NCI-H187 (cell line): ENCODE results near the gene MRPL20.
"Not testable (repeated sequence)": the region's sequence is repeated elsewhere in the genome, so short reads cannot be mapped to it uniquely, and the experiment has no call there.

Experiments used
- DNase-seq, 2 experiments: peaks; one replicate each; lab custom pipeline; 2025; lab: John Stamatoyannopoulos, UW

MRPL20 gene

DNA sequence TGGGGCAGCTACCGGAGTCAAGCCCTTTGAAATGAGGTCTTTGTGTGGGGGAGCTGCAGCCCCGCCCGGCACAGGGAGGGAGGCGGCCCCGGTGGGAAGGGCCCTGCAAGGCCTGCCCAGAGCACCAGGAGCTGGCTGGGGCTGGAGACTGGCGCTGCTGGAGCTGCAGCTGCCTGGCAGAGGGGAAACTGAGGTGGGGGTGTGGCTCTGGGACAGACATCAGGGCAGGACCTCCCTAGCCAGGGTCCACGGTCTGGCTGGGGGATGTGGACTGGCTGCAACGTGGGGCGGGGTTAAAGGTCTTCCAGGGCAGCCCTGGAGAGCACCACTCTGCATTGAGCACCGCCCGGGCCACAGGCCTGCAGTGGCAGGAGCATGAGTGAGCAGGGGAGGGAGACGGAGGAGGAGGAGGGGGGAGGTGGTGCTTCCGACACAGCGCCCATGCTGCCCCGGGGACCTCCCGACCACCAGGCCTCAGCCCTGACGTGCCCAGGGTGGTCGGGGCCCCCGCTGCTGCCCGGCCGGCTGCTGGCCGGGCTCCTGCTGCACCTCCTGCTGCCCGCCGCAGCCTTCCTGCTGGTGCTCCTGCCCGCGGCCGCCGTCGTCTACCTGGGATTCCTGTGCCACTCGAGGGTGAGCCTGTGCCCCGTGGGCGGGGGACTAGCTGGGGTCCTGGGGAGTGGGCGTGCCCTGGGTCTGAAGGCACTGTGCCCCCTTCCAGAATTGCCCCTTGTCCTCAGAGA is 18.8 kb upstream of the MRPL20 start:
- DNase-seq, result no peak

GRCh38 chr1:1425426-1425752 is 18.3 kb upstream of the MRPL20 start:
- DNase-seq, result no peak

- no peak for DNase-seq
Observed at GRCh38 chr1:1424707-1425106, 17.6 kb upstream of the MRPL20 start.

GRCh38 chr1:1423245-1423597 is 16.1 kb upstream of the MRPL20 start:
- DNase-seq, result no peak

- DNase-seq, result no peak
Observed at GRCh38 chr1:1422465-1423244, 15.6 kb upstream of the MRPL20 start.

- DNase-seq, result no peak
Observed at GRCh38 chr1:1421907-1422464, 14.9 kb upstream of the MRPL20 start.

DNA sequence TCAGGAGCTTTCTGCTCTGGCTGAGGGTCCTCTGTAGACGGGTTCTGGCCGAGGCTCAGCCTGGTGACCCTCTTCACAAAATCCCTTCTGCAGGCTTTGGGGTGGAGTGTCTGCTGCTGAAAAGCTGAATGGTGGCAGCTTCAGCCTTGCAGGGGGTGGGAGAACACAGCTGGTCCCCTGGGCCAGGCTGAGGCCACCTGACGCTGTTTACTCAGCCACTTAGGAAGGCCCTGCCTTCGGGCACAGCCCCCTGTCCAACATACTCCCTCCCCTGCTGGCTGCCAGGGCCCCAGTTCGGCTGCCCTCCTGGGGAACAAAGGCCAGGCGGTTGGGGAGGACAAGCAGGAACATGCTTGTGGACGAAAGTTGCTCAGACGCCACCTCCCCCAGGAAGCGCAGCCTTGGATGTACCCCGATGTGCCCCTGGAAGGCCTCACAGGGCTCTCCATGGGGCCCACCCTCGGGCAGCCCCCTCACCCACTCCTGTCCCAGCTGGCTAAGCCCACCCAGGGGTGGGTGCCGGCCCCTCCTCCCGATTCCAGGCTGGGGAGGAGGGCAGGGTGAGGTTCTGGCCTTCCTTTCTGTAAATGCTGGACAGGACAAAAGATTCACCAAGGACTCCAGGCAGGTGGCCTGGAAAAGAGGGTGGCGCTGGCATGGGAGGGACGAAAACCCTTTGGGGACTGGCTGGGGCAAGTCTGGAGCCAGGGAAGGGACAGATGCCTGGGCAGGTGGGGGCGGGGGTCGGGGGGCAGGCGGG is 14.2 kb upstream of the MRPL20 start, which contains the start of gene ANKRD65:
Gene ANKRD65, minus strand, starts transcription at position 130 of the 760 bp plus-strand sequence. CDS start 271 bp downstream, outside the sequence.
- DNase-seq, result peak; percentile 21 to 29

GRCh38 chr1:1420654-1421141 is 13.6 kb upstream of the MRPL20 start:
- DNase-seq, result no peak

- DNase-seq, result no peak
Observed at GRCh38 chr1:1419813-1420653, 12.9 kb upstream of the MRPL20 start.

- DNase-seq, result no peak
Observed at GRCh38 chr1:1419363-1419812, 12.3 kb upstream of the MRPL20 start.

DNA sequence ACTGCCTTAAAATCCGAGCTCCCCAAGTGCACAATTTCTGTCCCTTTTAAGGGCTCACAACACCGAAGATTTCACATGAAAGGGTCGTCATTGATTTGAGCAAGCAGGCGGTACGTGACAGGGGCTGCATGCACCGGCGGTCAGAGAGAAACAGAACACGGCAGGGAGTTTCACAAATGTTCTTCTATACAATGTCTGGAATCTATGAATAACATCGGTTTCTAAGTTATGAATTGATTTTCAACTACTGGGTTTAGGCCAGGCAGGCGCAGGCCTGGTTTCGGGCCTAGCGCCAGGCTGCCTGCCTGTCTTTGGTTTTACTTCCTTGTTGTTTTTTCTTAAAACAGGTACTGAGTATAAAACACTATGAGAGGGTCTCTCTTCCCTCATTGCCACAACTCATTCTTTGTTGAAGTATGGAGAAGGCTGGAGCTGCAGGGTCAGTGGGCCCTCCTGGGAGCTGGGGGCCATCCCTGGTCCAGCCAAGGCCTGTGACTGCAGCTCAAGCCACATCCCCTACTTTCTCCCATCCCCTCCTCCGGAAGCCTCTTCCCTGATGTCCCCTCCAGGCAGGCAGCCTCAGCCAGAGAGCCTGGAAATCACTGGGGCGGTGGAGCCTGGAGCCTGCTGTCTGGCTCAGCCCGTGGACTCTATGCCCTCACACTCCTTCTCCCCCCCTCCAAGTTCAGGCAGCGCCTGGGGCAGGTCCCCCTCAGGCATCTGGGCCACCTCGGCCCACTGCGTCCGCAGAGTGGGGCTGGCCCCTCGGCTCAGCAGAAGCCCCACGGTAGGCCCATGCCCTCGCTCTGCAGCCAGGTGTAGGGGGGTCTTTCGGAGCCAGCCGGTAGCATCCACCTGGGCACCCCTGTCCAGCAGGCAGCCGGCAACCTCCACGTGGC is 11.6 kb upstream of the MRPL20 start:
- DNase-seq, result no peak

DNA sequence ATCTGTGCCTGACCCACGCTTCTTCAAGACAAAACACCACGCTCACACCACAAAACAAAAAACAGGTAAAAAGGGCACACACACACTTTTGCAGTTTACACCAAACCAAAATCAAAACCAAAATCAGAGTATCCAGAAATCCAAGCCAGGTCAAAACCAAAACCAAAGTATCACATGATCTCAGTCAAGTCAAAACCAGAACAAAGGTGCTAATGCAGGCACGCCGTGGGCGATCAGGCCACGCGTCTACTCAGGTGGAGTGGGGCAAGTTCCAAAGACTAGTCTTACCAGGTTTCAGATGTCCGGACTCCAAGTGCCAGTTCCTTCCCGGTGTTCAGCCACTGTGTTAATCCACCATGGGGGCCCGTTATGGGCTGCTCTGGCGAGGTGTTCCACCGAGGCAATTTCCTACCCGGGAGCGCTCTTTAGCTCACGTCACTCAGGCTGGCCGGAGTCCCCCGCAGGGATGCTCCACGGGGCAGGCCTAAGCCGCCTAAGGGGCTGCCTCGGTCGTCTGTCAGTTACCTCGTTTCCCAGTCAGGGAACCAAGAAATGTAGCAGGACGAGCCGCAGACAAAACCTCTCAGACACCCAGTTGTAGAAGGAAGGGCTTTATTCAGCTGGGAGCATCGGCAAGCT is 10.9 kb upstream of the MRPL20 start:
- DNase-seq, result not testable (repeated sequence)

DNA sequence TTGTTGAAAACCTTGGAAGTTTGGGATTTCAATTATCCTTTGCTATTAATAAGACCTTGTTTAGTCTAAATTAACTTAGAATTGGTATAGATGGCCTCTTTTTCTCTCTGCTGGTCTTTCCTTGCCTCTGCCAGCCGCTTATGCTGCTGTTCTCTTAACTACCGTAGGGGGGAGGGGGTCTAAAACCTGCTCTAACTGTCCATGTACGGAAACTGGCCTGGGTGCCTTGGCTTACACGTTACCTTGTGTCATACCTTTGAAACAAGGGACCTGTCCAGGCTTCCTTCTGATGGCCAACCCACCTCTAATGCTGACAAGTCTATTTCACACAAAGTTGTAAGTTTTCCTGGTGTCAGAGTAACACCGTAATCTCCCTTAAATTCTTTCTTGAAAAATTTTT is 10.3 kb upstream of the MRPL20 start:
- not testable (repeated sequence) for DNase-seq

DNA sequence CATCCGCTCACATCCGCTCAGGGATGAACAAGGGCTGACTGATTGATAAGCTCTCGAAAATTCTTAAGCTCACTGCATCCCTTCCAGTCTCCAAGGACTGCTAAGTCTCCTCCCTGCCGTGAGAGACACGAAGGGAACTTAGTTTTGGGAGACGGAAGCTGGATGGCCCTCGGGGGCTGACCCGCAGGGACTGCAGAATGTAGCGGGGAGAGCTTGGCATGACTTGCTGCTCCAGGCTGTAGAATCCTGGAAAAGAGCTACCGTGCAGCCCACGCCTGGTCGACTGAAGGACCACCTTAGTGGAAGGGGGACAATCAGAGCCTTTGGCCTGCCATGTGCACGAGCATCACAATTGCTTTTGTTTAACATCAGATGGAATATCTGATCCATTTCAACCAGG is 8.7 kb upstream of the MRPL20 start:
- DNase-seq, result no peak

DNA sequence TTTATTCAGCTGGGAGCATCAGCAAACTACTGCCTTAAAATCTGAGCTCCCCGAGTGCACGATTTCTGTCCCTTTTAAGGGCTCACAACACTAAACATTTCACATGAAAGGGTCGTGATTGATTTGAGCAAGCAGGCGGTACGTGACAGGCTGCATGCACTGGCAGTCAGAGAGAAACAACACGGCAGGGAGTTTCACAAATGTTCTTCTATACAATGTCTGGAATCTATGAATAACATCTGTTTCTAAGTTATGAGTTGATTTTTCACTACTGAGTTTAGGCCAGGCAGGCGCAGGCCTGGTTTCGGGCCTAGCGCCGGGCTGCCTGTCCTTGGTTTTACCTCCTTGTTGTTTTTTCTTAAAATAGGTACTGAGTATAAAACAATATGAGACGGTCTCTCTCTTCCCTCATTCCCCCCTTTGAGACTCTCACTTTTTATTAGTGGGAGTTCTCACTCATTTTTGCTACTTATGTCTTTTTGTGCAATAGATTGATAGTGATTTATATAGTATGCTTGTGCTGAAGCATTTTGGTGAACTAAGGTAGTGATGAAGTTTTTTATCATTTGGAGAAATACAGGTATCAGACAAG is 5.3 kb upstream of the MRPL20 start:
- not testable (repeated sequence) for DNase-seq

DNA sequence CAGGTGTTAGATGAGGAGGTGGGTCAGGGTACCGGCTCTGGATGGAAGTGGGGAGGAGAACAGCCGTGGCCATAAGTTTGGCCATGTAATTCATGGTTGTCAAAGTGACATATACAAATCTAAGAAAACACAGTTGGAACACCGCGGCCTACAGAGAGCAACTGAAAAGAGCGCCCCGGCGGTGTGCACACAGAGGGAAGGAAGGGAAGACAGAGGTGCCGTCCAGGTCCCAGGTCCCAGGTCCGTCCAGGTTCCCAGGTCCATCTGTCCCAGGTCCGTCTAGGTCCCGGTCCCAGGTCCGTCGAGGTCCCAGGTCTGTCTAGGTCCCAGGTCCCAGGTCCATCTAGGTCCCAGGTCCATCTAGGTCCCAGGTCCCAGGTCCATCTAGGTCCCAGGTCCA is 4.5 kb upstream of the MRPL20 start:
- DNase-seq, result no peak

DNA sequence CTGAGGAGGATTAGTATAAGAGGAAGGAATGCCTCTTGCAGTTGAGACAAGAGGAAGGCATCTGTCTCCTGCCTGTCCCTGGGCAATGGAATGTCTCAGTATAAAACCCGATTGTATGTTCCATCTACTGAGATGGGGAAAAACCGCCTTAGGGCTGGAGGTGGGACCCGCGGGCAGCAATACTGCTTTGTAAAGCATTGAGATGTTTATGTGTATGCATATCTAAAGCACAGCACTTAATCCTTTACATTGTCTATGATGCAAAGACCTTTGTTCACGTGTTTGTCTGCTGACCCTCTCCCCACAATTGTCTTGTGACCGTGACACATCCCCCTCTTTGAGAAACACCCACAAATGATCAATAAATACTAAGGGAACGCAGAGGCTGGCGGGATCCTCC is 3.1 kb upstream of the MRPL20 start:
- not testable (repeated sequence) for DNase-seq

DNA sequence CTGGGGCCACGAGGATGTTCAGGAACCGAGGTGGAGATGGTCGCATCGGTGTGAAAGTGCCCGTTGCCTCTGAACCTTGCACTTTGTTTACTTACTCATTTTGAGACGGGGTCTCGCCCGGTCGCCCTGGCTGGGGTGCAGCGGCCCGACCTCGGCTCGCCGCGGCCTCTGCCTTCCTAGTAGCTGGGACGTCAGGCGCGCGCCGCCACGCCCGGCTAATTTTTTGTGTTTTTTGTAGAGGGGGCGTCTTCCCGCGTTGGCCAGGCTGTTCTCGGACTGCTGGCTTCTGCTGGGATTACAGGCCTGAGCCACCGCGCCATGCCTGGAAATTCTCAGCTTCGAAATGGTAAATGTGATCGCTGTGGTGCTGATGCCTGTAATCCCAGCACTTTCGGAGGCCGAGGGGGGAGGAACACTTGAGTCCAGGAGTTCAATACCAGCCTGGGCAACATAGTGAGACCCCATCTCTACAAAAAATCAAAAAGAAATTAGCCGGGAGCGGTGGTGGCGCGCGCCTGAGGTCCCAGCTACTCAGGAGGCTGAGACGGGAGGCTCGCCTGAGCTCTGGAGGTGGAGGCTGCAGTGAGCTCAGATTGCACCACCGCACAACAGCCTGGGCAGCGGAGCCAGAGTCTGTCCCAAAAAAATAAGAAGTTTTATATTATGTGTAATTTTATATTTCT is 684 bp upstream of the MRPL20 start:
- DNase-seq, result no peak
